Upper lobe of left lung (tissue), 4 donors: Measurements from ENCODE around the gene CACNA1H.

ENCODE experiments used
- CTCF ChIP-seq, 6 experiments: fragments of 450-650 bp in 4 of 6; fragments of 200-600 bp in 2 of 6; sonication (generic) in 2 of 6; IDR thresholded peaks; one replicate each; pipeline ENCODE4 v1.5.1; 2016 to 2019; ENCODE audit warnings: antibody characterized with exemption in 6 of 6
- POLR2A ChIP-seq, 4 donors: fragments of 450-650 bp; IDR thresholded peaks; one replicate each; pipeline ENCODE4 v1.5.1; 2016 to 2017; ENCODE audit warnings: antibody characterized with exemption in 4 of 4, mild to moderate bottlenecking in 2 of 4

- TF ChIP-seq CTCF (IDR thresholded peaks at IDR 0.05): no peak
- TF ChIP-seq POLR2A (IDR thresholded peaks at IDR 0.05): no peak
These were observed 36.5 kb downstream of the CACNA1H start for GRCh38 chr16:1189455-1189854.
